Gastrocnemius medialis (tissue), 4 donors: Measurements from ENCODE around the gene HOXB6.

Experiments
- CTCF ChIP-seq, 5 experiments: fragments of 450-650 bp in 3 of 5; fragments of 200-600 bp in 2 of 5; sonication (generic) in 2 of 5; IDR thresholded peaks in 4 of 5; conservative IDR thresholded peaks in 1 of 5; 1 replicate in 4 of 5; 2 replicates in 1 of 5; pipeline ENCODE4 v1.5.1; 2016 to 2019; ENCODE audit warnings: antibody characterized with exemption in 5 of 5, mild to moderate bottlenecking in 3 of 5, moderate library complexity in 3 of 5
- POLR2A ChIP-seq, 2 donors: fragments of 450-650 bp; IDR thresholded peaks; one replicate each; pipeline ENCODE4 v1.6.1; 2017; ENCODE audit warnings: antibody characterized with exemption in 2 of 2, mild to moderate bottlenecking in 2 of 2, moderate library complexity in 2 of 2

- no peak for TF ChIP-seq POLR2A (IDR thresholded peaks at IDR 0.05)
- no peak for TF ChIP-seq CTCF (IDR thresholded peaks at IDR 0.05 in 4 of 5, conservative IDR thresholded peaks at IDR 0.05 in 1 of 5)
Measured at GRCh38 chr17:48639136-48639535, 34.4 kb upstream of the HOXB6 start.
